NK-92 (cell line): Measurements from ENCODE around the gene INPP5J.
"Not testable (repeated sequence)": the region's sequence is repeated elsewhere in the genome, so short reads cannot be mapped to it uniquely, and the experiment has no call there.

Source experiments
- DNase-seq: peaks from one replicate; lab custom pipeline; 2025; ENCODE audit not compliant: unreplicated experiment; lab: John Stamatoyannopoulos, UW

INPP5J gene

DNA sequence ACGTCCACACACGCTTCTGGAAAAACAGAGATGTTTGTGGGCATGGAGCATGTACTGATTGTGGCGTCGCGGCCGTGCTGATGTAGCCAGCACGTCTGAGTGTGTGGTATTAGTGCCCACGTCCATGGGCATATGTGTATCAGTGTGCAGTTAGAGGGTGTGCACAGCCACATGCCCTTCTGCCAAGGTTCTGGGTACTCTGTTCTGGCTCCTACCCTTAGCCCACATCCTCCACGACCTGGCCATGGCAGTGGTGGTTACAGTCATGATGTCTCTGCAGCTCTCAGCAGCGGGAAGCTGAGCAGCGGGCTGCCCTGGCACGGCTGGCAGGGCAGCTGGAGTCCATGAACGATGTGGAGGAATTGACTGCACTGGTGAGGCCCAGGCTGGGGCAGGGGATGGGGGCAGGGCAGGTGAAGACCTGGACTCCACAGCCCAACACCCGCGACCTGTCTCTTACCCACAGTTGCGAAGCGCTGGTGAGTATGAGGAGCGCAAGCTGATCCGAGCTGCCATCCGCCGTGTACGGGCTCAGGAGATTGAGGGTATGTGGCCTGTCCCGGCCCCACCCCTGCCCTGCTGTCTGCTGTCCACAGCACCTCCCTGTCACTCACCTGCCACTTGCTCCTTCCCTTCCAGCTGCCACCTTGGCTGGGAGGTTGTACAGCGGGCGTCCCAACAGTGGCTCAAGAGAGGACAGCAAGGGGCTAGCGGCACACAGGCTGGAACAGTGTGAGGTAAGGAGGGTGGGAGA is 34.4 kb upstream of the INPP5J start:
- no peak for DNase-seq

DNA sequence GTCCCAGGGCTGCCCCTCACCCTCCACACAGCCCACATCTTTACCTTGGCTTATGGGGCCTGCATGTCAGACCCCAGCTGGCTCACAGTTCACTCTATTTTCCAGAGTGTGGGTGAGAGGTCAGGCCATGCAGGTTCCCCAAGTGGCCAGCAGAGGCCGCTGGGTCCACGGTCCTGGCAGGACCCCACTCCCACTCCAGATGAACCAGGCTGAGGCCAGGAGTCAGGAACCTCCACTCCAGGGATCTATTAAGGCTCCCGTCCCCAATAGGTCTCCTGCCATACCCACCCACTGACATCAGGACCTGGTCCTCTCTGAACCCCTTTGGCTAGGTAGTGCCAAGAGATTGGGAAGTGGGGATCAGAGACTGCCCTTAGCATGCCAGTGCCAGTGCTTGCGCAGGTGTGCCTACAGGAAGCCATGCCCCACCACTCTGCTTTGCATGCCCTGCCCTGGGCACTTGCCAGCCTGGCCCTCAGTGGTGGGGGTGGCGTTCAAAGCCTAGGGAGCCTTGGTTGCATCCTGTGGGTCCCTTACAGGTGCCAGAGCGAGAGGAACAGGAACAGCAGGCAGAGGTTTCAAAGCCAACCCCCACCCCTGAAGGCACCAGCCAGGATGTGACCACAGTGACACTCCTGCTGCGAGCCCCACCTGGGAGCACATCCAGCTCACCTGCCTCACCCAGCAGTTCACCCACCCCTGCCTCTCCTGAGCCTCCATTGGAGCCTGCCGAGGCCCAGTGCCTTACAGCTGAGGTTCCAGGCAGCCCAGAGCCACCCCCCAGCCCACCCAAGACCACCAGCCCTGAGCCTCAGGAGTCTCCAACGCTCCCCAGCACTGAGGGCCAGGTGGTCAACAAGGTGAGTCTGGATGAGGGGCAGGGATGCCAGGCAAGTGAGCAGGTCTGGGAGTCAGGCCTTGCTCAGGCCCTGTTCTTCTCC is 33.3 kb upstream of the INPP5J start:
- DNase-seq, result no peak

- DNase-seq, result no peak
Measured at GRCh38 chr22:31090217-31091085, 32.3 kb upstream of the INPP5J start.

GRCh38 chr22:31091106-31091975 is 31.4 kb upstream of the INPP5J start:
- DNase-seq, result no peak

- no peak for DNase-seq
Measured at GRCh38 chr22:31092161-31092560, 30.6 kb upstream of the INPP5J start.

GRCh38 chr22:31093086-31093850 is 29.5 kb upstream of the INPP5J start:
- DNase-seq, result no peak

GRCh38 chr22:31094021-31094551 is 28.7 kb upstream of the INPP5J start:
- DNase-seq, result no peak

GRCh38 chr22:31094741-31095140 is 28.0 kb upstream of the INPP5J start:
- no peak for DNase-seq

GRCh38 chr22:31095637-31096249 is 27.0 kb upstream of the INPP5J start:
- DNase-seq, result no peak

DNA sequence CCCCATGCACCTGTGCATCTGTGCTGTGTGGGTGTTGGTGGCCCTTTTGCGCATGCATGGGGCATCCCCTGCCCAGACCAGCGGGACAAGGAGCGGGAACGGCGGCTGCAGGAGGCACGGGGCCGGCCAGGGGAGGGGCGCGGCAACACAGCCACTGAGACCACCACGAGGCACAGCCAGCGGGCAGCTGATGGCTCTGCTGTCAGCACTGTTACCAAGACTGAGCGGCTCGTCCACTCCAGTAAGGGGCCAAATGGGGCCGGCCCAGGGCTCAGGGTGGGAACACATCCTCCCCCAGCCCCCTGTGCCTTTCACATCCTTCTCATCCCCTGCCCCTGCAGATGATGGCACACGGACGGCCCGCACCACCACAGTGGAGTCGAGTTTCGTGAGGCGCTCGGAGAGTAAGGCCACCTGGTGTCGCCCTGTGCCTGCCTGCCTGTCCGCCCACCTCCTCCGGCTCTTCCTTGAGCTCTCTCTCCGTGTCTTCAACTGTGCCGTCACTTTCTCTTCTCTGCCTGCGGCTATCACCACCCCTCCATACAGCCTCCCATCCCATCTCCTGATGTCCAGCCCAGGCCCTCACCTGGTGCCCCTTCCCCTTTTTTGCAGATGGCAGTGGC is 26.0 kb upstream of the INPP5J start:
- no peak for DNase-seq

DNA sequence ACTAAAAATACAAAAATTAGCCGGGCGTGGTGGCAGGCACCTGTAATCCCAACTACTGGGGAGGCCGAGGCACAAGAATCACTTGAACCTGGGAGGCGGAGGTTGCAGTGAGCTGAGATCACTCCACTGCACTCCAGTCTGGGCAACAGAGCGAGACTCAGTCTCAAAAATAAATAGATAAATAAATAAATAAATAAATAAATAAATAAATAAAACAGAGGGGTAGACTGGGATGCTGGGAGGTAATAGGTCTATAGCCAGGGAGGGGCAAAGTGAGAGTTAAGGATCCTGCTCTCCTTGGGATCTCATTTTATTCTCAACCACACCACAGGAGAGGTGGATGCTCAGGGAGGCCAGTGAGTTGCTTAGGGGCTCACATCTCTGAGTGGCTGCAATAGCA is 25.2 kb upstream of the INPP5J start:
- not testable (repeated sequence) for DNase-seq

DNA sequence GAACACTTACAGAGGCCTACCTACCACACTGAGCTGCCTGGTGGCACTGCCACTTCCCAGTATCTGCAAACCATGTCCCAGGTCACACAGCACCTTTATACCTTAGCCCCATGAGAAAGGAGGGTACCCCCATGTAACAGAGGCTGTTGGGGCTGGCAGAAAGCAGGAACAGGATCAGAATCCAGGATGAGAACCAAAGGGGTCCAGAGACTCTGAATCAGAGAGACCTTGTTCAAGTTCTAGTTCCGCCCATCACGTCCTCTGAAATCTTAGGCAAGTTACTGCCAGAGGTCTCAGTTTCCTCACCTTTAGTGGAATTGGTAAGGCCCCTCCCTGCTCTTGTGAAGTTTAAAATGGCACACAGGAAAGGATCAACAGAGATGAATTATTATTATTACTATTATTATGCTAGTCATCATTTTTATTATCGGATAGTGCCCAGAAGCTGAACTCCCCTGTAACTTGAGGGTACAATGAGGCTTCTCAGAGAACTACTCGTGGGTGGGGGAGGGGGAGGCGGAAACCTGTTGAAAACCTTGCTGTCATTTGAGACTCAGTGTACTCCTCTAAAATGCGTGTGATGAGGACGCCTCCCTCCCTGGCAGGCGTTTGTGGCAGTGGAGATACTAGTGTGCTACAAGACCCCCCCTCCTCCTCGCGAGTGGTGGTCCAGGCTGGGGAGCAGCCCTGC is 24.7 kb upstream of the INPP5J start:
- no peak for DNase-seq

DNA sequence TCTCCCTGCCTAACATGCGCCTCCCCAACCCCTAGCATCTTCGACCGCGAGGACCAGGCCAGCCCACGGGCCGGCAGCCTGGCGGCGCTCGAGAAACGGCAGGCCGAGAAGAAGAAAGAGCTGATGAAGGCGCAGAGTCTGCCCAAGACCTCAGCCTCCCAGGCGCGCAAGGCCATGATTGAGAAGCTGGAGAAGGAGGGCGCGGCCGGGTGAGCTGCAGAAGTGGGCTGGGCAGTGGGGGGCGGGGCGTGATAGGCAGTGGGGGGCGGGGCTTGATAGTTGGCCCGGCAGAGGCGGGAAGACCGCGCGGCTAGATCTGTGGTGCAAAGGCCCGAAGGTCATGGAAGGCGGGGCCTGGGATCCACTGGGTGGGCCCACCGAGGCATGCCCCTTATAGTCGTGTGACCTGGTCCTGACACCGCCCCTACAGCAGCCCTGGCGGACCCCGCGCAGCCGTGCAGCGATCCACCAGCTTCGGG is 24.1 kb upstream of the INPP5J start:
- no peak for DNase-seq

DNA sequence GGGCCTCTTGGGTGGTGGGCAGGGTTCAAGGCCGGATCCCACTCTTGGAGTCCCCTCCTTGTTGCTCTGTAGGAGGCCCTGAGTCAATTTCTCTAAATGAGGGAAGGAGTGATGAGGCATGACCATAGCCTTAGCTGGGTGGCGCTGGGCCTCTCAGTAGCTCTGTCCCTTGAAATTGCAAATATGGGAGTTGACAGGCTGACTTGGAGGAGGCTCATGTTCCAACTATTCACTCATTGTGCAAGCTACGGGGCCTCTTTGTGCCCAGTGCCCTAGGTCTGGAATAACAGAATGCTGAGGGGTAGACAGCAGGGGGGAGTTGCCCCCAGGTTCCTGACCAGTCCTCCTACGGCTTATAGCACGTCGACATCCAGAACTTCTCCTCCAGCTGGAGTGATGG is 23.4 kb upstream of the INPP5J start:
- DNase-seq, result no peak

GRCh38 chr22:31099841-31100761 is 22.7 kb upstream of the INPP5J start:
- no peak for DNase-seq

GRCh38 chr22:31100762-31101525 is 21.8 kb upstream of the INPP5J start:
- no peak for DNase-seq
